ENCODE results near the gene PLPP3. TPM values are rescaled to one million over a fixed set of nuclear protein-coding genes. Genes with fewer than 3 reads are reported as not detected.

Gene PLPP3
- total RNA-seq, 1 experiment from 2014 or later, result 8.2 TPM

- ChIA-PET CTCF (no interaction called here), POLR2A (no interaction called here)
- H3K36me3 ChIP-seq (ENCODE audit: control insufficient read depth, insufficient read depth, low read length), result no peaks in the 10 kb centered on the region
- ATAC-seq, result no peak
- no peak for DNase-seq (ENCODE audit: low read depth, low spot score)
- no peak overlapping the region for H3K4me3 ChIP-seq (ENCODE audit: low read depth in 2 of 2, low read length in 2 of 2)
- no peak overlapping the region for H3K27ac ChIP-seq (ENCODE audit: low read length)
- intact Hi-C loops (cut with micrococcal nuclease; ENCODE audit: unreplicated experiment), result no loop called here
- TF ChIP-seq, protein P1, sequence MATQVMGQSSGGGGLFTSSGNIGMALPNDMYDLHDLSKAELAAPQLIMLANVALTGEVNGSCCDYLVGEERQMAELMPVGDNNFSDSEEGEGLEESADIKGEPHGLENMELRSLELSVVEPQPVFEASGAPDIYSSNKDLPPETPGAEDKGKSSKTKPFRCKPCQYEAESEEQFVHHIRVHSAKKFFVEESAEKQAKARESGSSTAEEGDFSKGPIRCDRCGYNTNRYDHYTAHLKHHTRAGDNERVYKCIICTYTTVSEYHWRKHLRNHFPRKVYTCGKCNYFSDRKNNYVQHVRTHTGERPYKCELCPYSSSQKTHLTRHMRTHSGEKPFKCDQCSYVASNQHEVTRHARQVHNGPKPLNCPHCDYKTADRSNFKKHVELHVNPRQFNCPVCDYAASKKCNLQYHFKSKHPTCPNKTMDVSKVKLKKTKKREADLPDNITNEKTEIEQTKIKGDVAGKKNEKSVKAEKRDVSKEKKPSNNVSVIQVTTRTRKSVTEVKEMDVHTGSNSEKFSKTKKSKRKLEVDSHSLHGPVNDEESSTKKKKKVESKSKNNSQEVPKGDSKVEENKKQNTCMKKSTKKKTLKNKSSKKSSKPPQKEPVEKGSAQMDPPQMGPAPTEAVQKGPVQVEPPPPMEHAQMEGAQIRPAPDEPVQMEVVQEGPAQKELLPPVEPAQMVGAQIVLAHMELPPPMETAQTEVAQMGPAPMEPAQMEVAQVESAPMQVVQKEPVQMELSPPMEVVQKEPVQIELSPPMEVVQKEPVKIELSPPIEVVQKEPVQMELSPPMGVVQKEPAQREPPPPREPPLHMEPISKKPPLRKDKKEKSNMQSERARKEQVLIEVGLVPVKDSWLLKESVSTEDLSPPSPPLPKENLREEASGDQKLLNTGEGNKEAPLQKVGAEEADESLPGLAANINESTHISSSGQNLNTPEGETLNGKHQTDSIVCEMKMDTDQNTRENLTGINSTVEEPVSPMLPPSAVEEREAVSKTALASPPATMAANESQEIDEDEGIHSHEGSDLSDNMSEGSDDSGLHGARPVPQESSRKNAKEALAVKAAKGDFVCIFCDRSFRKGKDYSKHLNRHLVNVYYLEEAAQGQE (IDR thresholded peaks at IDR 0.05; ENCODE audit: insufficient read depth in 1 of 2, low read depth in 2 of 2, low read length in 1 of 2), result no peak
- TF ChIP-seq CTCF (IDR thresholded peaks at IDR 0.05), result no peak
- no peak for TF ChIP-seq POLR2AphosphoS5 (IDR thresholded peaks at IDR 0.05; ENCODE audit: low read depth, low read length)
- TF ChIP-seq TCF7L2 (IDR thresholded peaks at IDR 0.05; ENCODE audit: low read depth, low read length), result no peak
- no peak for TF ChIP-seq SIN3A (IDR thresholded peaks at IDR 0.05; ENCODE audit: borderline replicate concordance, insufficient read depth, low read depth, low read length)
- H3K9me3 ChIP-seq (ENCODE audit: control insufficient read depth, insufficient read depth, low read depth, low read length), result no peaks in the 10 kb centered on the region
- BruUV-seq (replicated peaks), result no TSS peak
- in situ Hi-C loops (cut with HindIII; ENCODE audit: low pct_unique_long_range_greater_than_20kb, low sequenced_read_pairs), result no loop called here
- no peaks in the 10 kb centered on the region for H3K4me1 ChIP-seq (ENCODE audit: control insufficient read depth, insufficient read depth, low read length)
- H3K27me3 ChIP-seq (ENCODE audit: control insufficient read depth, insufficient read depth, low read length), result no peaks in the 10 kb centered on the region
Observed at GRCh38 chr1:56496821-56497772, 82.3 kb downstream of the PLPP3 start.

DNA sequence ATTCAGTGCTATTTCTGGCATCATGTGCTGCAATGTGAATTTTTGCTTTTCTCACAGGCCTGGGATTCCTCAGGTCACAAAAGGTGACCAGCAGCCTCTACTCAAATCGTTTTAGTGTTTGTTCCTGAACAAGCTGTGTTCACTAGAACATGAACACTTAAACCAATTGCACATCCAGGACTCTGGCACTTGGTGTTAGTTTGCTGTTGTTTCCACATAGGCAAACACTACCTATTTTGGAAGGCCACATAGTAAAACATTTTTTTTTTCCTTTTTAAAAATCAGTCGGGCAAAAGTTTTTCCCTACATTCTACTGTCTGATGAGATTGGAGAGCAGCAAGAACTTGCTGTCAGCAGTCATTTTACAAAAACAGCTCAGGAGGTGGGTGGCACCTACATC lies 83.2 kb downstream of the PLPP3 start:
- in situ Hi-C loops (cut with HindIII; ENCODE audit: low pct_unique_long_range_greater_than_20kb, low sequenced_read_pairs) (no loop called here), intact Hi-C loops (cut with micrococcal nuclease; ENCODE audit: unreplicated experiment) (no loop called here)
- Histone ChIP-seq H3K27ac (ENCODE audit: low read length) (no peak overlapping the region), H3K4me1 (ENCODE audit: control insufficient read depth, insufficient read depth, low read length) (no peaks in the 10 kb centered on the region), H3K36me3 (ENCODE audit: control insufficient read depth, insufficient read depth, low read length) (no peaks in the 10 kb centered on the region), H3K27me3 (ENCODE audit: control insufficient read depth, insufficient read depth, low read length) (no peaks in the 10 kb centered on the region), H3K4me3 (ENCODE audit: low read depth in 2 of 2, low read length in 2 of 2) (no peak overlapping the region), H3K9me3 (ENCODE audit: control insufficient read depth, insufficient read depth, low read depth, low read length) (no peaks in the 10 kb centered on the region)
- no TSS peak for BruUV-seq (replicated peaks)
- DNase-seq (ENCODE audit: low read depth, low spot score) (no peak), ATAC-seq (no peak)
- ChIA-PET CTCF (no interaction called here), POLR2A (no interaction called here)
- no peak for TF ChIP-seq CTCF (IDR thresholded peaks at IDR 0.05)
- TF ChIP-seq, protein P1 (IDR thresholded peaks at IDR 0.05; ENCODE audit: insufficient read depth in 1 of 2, low read depth in 2 of 2, low read length in 1 of 2), result no peak
- TF ChIP-seq SIN3A (IDR thresholded peaks at IDR 0.05; ENCODE audit: borderline replicate concordance, insufficient read depth, low read depth, low read length), result no peak
- no peak for TF ChIP-seq TCF7L2 (IDR thresholded peaks at IDR 0.05; ENCODE audit: low read depth, low read length)
- TF ChIP-seq POLR2AphosphoS5 (IDR thresholded peaks at IDR 0.05; ENCODE audit: low read depth, low read length), result no peak
